GM12878 (cell line): ENCODE measurements around the gene METTL16. TPM values are rescaled to one million over a fixed set of nuclear protein-coding genes. Genes with fewer than 3 reads are reported as not detected.

Experiments
- BCL11A ChIP-seq: IDR thresholded peaks from 2 replicates; pipeline ENCODE4 v1.6.1; 2011; ENCODE audit warnings: low read depth, low read length
- BCLAF1 ChIP-seq: fragments of 450-650 bp; IDR thresholded peaks from 2 replicates; pipeline ENCODE4 v1.6.1; 2017; ENCODE audit warnings: antibody characterized with exemption, mild to moderate bottlenecking, moderate library complexity
- CHD2 ChIP-seq: IDR thresholded peaks from 2 replicates; pipeline ENCODE4 v1.6.1; 2011; ENCODE audit warnings: low read depth, low read length, improper control_type of control experiment, borderline replicate concordance
- CREB1 ChIP-seq: IDR thresholded peaks from 2 replicates; pipeline ENCODE4 v1.6.1; 2012; ENCODE audit warnings: low read depth, mild to moderate bottlenecking, inconsistent platforms
- CREM ChIP-seq: IDR thresholded peaks from 2 replicates; pipeline ENCODE4 v1.6.1; 2014; ENCODE audit warnings: antibody characterized with exemption, low read depth
- CTCF ChIP-seq, 3 experiments: IDR thresholded peaks in 2 of 3; conservative IDR thresholded peaks in 1 of 3; 2 replicates each; pipeline ENCODE4 v1.5.1; 2011; ENCODE audit warnings: low read depth in 3 of 3, low read length in 3 of 3, mild to moderate bottlenecking in 3 of 3, control low read depth in 2 of 3, moderate library complexity in 2 of 3, inconsistent platforms in 1 of 3, mixed read lengths in 1 of 3; ENCODE audit not compliant: control insufficient read depth in 2 of 3, insufficient read depth in 1 of 3; ENCODE audit errors: extremely low read depth in 1 of 3
- FOXK2 ChIP-seq: fragments of 450-650 bp; IDR thresholded peaks from 2 replicates; pipeline ENCODE4 v1.6.1; 2017; ENCODE audit warnings: mild to moderate bottlenecking, moderate library complexity
- KLF5 ChIP-seq: fragments of 450-650 bp; IDR thresholded peaks from 2 replicates; pipeline ENCODE4 v1.6.1; 2014; ENCODE audit warnings: mild to moderate bottlenecking; ENCODE audit not compliant: partially characterized antibody
- MEF2B ChIP-seq: fragments of 450-650 bp; IDR thresholded peaks from 2 replicates; pipeline ENCODE4 v1.6.1; 2018; ENCODE audit warnings: mild to moderate bottlenecking, moderate library complexity; ENCODE audit not compliant: partially characterized antibody, poor library complexity, severe bottlenecking
- NKRF ChIP-seq: fragments of 450-650 bp; conservative IDR thresholded peaks from 2 replicates; pipeline ENCODE4 v1.6.1; 2017; ENCODE audit warnings: mild to moderate bottlenecking, moderate library complexity
- PAX8 ChIP-seq: fragments of 450-650 bp; IDR thresholded peaks from 2 replicates; pipeline ENCODE4 v1.6.1; 2017; ENCODE audit warnings: mild to moderate bottlenecking, moderate library complexity
- RAD21 ChIP-seq: IDR thresholded peaks from 2 replicates; pipeline ENCODE4 v1.6.1; 2011; ENCODE audit warnings: mild to moderate bottlenecking, low read depth, low read length, moderate library complexity; ENCODE audit not compliant: insufficient read depth
- RBBP5 ChIP-seq: fragments of 200-600 bp; sonication (generic); conservative IDR thresholded peaks from 2 replicates; pipeline ENCODE4 v1.6.1; 2016
- RCOR1 ChIP-seq: conservative IDR thresholded peaks from 2 replicates; pipeline ENCODE4 v1.6.1; 2012; ENCODE audit warnings: low read depth, low read length, improper control_type of control experiment
- RFX5 ChIP-seq: IDR thresholded peaks from 2 replicates; pipeline ENCODE4 v1.6.1; 2011; ENCODE audit warnings: low read depth, low read length, improper control_type of control experiment
- RUNX3 ChIP-seq: IDR thresholded peaks from 2 replicates; pipeline ENCODE4 v1.6.1; 2012; ENCODE audit warnings: low read length, inconsistent platforms
- SPI1 ChIP-seq: IDR thresholded peaks from 2 replicates; pipeline ENCODE4 v1.6.1; 2011; ENCODE audit warnings: low read depth, mild to moderate bottlenecking, low read length, moderate library complexity, borderline replicate concordance; ENCODE audit not compliant: insufficient read depth
- TBL1XR1 ChIP-seq: IDR thresholded peaks from 2 replicates; pipeline ENCODE4 v1.6.1; 2012; ENCODE audit warnings: low read depth, low read length, improper control_type of control experiment
- TCF12 ChIP-seq: IDR thresholded peaks from 2 replicates; pipeline ENCODE4 v1.6.1; 2011; ENCODE audit warnings: low read depth, mild to moderate bottlenecking, low read length
- YY1 ChIP-seq: IDR thresholded peaks from 2 replicates; pipeline ENCODE4 v1.6.1; 2011; ENCODE audit warnings: low read depth, mild to moderate bottlenecking, low read length
- ZBTB33 ChIP-seq: fragments of 450-650 bp; IDR thresholded peaks from 2 replicates; pipeline ENCODE4 v1.6.1; 2017; ENCODE audit warnings: mild to moderate bottlenecking
- ZNF207 ChIP-seq: fragments of 450-650 bp; IDR thresholded peaks from 2 replicates; pipeline ENCODE4 v1.6.1; 2014; ENCODE audit warnings: antibody characterized with exemption, mild to moderate bottlenecking, borderline replicate concordance
- ZNF217 ChIP-seq: fragments of 450-650 bp; IDR thresholded peaks from 2 replicates; pipeline ENCODE4 v1.6.1; 2017; ENCODE audit warnings: antibody characterized with exemption, mild to moderate bottlenecking
- polyA plus RNA-seq, 11 experiments: library from polyadenylated mRNA; depleted of rRNA in 4 of 11; unstranded in 6 of 11; stranded (reverse) in 5 of 11; fragments of >200 nt; fragmentation: Nextera tagmentation in 4 of 11; fragmentation: Illumina TruSeq in 1 of 11; extraction: Ambion mirVana in 4 of 11; extraction: Trizol in 1 of 11; gene quantifications; 1 replicate in 1 of 11; 2 replicates in 10 of 11; pipeline versions ENCODE4 v1.2.1 to v1.2.3, GENCODE V29; 2011 to 2016; ENCODE audit warnings: inconsistent platforms in 2 of 11, missing spikeins in 2 of 11, low read depth in 1 of 11
- total RNA-seq, 4 experiments: library from RNA; depleted of rRNA in 3 of 4; stranded (reverse); fragments of >200 nt in 3 of 4; fragmentation: Illumina TruSeq in 1 of 4; extraction: Trizol in 1 of 4; gene quantifications; 2 replicates each; pipeline versions ENCODE4 v1.2.1 to v1.2.3, GENCODE V29; 2013 to 2021

METTL16 gene
- total and polyA plus RNA-seq, 10 of the 15 experiments (the other 5 are each of a cell fraction or from before 2014, with no cell fraction given), result 15.6 to 34.3 (median 23.7) TPM

- TF ChIP-seq BCL11A (no peak), ZNF207 (peak; percentile 28; the same call in 1 of the 2 replicates), CREM (peak; percentile 51; the same call in 1 of the 2 replicates), ZNF217 (no peak), ZBTB33 (no peak), RUNX3 (peak; percentile 84), RCOR1 (no peak), RAD21 (no peak), CHD2 (0 out of 2 replicates have a peak, but pooled peaks have one; percentile 29), NKRF (no peak), BCLAF1 (no peak), TCF12 (no peak; the same call in 1 of the 2 replicates), RBBP5 (no peak), CREB1 (peak; percentile 85), SPI1 (peak; percentile 88), MEF2B (no peak), PAX8 (no peak), CTCF (IDR thresholded peaks at IDR 0.05 in 2 of 3, conservative IDR thresholded peaks at IDR 0.05 in 1 of 3; ENCODE audit: control insufficient read depth in 2 of 3, extremely low read depth in 1 of 3, insufficient read depth in 1 of 3, low read depth in 3 of 3, low read length in 3 of 3) (no peak), TBL1XR1 (peak; percentile 19; the same call in 1 of the 2 replicates), KLF5 (no peak), YY1 (peak; percentile 95), FOXK2 (peak; percentile 70; the same call in 1 of the 2 replicates), RFX5 (no peak)
Measured at GRCh38 chr17:2400877-2401425, 110.7 kb downstream of the METTL16 start, which contains the start of gene MNT (continued).
